HG03469 (cell line): ENCODE data around the gene STK24.

Experiments used
- ATAC-seq: cut with Tn5 transposase; IDR thresholded peaks from one replicate; pipeline ENCODE4 v1.9.1; 2021; ENCODE audit warnings: mild to moderate bottlenecking, moderate library complexity, moderate number of reproducible peaks; ENCODE audit not compliant: unreplicated experiment

Gene STK24

DNA sequence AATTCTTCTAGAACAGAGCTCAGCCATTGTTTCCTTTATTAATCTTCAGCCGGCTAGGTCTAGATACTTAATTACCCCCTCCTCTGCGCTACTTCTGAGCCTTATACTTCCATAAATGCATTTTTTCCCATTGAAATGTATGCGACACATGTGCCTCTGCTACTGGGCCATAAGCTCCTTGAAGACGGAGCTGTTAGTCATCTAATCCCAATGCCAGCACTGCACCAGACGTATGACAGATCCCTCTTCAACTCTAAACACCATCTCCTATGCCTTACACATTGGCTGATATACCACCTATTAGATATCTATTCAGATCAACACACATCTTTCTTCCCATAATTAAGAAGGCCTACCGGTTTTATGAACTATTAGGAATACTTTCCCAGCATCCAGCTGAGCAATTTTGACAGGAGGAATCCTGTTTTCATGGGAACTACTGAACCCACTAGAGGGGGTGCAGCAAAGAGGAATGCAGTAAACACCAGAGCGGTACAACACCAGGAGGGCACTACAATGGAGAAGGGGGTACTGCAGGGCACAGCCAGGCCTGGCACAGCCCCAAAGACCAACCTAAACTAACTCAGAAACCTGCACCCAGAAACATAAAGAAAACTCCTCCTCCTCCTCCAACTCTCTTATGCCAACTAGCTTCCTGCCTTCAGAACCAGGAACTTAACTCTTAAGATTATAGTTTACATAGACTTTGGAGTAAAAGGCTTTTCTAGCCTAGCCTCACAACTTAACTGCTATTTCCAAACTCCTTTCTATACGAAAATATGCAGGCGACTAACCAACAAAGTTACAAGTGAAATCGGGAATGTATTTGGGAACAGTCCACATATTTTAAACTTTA is 18.7 kb downstream of the STK24 start:
- ATAC-seq, result no peak

DNA sequence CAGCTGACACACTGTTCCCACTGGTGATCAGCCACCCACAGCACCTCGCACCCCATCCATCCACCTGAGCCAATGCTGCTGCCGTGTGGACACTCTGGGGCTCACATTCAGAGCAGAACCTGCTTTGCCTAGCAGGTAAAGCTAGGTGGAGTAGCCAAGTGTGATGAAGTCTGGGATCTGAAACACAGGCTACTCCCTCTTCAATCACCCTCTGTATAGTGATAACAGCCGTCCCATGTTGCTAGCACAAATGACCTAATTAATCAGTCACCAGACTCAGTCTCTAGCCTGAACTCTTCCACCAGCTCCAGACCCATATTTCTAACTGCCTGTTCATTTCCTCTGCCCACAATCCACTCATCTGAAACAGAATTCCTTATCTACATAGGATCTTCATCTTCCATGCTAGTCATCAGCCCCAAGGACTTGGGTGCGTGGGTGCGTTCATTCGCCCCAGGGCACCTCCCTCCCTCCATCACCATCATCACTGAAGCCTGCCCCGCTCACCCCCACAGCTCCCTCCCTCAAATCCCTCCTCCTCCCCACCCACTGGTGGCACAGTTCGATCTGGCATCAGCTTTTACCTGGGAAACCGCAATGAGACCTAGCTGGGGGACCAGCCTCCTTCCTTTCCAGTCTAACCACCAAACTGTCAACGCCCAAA is 19.8 kb downstream of the STK24 start:
- ATAC-seq, result no peak

DNA sequence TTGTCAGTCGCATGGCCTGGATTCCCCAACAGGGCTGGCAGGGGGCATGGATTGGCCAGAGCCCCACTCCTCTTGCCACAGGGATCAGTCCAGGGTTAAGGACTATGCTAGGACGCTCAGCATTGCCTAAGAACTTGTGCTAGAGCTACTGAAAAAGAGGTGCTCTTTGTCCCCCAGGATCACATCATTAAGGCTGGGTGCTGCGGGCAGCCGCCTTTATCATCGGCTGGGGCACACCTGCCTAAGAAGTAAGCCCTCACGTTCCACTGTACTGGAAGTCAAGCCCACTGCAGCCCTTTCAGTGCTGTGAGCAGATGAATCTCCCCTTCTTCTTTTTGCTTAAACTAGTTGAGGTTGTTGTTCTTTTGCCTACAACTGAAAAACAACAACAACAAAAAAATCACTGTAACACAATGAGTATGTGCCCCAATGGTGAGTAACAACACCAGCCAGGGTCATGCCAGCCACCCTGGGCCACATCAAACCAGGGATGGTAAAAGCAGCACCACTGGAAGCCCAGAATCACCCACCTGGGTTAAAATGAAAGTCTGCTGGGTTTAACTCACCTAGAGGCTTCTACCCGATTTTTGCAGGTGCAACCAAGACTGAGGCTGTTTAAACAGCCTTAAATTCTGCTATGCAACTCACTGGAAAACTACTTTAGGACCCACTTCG is 20.6 kb downstream of the STK24 start:
- ATAC-seq, result no peak

DNA sequence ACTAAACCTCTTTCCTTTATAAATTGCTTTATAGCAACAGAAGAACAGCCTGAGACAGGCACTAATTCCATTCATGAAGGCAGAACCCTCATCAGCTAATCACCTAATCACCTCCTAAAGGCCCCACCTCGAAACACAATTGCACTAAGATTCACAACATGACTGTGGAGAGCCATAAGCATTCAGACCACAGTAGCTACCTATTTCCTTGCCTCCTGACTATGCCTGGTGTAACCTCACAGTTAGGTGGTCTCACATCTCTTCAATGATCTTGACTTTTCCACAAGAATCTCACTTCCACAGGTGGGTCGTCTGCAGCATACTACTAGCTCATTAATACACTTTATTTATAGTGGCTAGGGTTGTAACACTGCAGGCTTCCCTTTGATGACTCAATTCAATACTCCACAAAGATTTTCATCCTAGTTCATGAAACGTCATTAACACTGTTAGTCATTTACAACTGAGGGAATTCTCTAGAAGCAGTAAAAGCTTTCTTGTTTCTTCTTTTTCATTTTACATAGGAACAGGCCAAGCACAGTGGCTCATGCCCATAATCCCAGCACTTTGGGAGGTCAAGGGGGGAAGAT is 27.1 kb downstream of the STK24 start:
- peak; percentile 73 for ATAC-seq

DNA sequence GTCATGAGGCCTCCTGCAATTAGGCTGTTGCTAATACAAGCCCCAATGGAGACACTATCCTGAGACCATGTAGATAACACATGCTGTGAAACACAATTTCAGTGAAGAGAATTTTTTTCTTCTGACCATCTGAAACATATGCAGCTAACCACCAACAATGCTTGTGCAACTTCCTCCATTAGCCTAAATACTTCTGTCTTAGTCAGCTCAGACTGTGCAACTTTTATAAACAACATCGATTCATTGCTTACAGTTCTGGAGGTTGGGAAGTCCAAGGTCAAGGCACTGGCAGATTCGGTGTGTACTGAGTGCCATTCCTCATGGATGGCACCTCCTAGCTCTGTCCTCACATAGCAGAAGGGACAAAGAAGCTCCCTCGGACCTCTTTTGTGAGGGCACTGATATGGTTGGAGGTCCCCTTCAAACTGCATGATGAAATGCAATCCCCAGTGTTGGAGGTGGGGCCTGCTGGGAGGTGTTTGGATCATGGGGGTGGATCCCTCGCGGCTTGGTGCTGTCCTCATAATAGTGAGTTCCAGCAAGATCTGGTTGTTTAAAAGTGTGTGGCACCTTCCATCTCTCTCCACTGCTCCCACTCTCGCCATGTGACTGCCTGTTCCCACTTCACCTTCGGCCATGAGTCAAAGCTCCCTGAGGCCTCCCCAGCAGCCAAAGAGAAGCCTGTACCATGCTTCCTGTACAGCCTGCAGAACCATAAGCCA is 27.7 kb downstream of the STK24 start:
- ATAC-seq, result no peak

DNA sequence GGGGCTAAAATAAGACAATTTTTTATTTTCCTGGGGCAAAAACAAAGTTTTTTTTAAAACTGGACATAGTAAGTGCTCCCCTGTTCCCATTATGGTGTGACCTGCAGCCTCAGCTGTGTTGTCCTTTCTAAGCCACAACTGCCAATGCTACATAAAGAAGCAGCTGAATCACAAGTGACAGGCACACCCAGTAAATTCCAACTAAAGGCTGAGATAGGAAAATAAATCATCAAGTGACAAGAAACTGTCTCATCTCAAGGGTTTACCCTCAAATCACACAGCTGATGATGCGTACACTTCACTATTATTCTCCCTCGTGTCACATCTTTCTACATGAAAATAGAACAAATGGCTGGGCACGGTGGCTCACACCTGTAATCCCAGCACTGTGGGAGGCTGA is 28.7 kb downstream of the STK24 start:
- ATAC-seq, result no peak

DNA sequence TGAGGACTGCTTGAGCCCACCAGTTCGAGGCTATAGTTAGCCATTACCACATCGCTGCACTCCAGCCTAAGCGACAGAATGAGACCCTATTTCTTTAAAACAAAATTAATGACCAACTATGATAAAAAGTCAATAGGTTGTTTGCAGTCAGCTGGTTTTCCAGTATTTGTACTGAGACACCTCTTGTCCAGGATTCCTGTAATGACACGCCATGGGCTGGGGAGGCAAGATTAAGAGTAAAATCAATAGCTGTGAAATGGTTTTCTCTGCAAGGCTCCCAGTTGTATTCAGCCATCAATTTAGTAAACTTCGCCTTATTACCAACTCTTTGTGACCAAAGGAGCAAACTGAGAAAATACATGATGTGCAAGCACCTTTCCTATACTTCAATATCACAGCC is 29.5 kb downstream of the STK24 start:
- ATAC-seq, result no peak

DNA sequence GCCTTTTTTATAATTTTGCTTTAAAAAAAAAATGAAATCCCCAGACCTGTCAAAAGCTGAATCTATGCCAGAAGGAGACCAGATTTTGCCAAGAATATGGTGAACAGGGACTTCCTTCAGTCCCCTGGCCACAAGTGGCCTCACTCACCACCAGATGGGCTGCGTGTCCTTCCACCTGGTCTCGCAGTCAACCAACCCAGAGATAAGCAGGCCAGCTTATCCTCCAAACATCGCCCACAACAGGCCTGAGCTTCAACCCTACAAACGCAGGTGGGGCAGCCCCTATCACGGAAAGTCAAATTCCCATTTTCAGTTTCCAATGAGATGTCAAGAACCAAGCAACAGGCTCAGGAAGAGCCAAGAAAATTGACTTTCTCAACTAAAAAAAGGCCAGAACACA is 30.5 kb downstream of the STK24 start:
- no peak for ATAC-seq

DNA sequence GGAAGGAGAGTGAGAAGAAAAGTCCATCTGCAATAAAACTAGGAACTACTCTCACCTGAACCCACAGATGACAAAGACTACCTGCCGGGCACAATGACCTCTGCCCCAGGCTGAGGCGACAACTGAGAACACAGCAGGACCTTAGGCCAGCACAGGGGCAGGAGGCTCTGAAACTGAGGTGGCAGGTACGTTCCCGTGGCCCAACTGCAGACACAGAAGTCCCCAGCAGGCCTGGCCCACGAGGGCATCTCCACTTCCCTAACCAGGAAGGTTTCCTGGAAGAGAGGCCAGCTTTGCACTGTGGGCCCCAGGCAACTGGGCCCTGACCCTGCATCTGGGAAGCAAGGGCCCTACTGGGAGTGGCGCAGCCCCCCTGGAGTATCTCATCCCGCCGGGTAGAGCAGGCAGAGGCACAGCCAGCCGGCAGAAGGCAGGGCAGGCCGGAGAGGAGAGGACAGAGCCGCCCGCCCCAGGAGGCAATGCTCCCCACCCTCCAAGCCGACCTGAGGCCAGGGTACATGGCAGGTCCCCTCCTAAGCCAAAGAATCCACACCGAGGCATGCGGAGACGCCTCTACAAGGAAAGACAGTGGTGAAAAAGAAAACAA is 32.7 kb downstream of the STK24 start:
- ATAC-seq, result no peak

DNA sequence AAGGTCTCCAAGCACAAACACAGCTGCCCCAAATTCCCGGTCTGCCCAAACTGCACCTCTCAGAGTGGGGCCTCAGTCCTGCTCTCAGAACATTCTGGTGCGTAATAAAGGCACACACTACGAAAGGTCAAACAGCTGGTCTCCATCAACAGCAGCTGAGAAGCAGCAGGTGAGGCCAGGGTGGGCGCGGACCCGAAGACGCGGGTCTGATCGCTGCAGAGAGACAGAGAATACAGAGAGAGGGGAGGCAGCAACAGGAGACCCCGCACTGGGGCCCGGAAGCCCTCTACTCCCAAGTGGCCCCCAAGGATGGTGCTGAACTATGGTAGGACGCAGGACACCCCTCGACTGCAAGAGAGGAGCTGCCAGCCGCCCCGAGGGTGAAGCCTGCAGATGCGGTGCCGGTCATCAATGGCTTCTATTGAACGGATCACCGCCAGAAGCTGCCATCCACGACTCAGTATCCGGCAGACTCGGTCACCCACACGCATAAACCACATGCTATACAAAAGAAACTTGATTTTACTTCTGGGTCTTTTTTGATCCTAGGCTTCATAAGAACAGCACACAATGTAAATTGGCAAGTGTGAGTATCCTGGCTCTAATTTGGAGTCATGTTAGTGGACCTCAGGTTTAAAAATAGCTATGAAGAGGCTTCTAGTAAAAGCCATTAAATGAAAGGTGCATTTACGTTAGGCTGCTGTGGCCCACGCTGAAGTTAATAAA is 33.4 kb downstream of the STK24 start:
- ATAC-seq, result no peak

DNA sequence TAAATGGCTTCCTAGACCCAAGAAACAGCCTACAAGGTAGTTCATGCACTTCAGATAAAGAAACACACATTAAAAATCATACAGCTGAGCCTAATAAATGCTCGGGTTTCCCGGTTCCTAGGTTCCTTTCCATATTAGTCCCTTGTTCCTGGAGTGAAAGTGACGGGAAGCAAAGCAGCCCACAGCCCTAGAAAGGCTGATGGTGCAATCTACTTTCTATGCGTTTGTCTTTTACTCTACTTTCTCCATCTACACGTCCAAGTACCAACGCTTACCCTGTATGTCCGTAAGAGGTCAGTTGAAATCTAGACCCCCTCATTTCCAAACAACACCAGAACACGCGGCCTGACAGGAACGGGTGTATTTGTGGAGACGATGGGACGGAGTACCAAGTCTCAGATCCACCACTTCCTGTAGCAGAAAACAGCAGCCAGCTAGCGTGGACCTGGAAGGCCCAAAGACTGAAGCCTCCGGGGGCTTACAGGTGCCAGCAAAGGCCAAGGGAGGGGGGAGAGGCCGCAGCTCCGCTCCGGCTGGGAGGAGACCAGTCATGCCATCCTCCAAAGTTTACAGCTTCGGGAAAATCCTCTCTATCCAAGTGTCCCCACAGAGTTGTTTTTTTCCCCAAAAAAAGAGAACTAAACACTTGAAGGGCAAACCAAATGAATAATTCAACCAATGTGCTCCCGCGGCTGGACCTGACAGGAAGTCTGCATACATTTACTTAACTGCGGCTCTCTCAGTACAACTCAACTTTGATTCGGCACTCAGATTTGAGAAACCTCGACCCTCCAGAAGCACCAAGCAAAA is 34.1 kb downstream of the STK24 start:
- no peak for ATAC-seq

DNA sequence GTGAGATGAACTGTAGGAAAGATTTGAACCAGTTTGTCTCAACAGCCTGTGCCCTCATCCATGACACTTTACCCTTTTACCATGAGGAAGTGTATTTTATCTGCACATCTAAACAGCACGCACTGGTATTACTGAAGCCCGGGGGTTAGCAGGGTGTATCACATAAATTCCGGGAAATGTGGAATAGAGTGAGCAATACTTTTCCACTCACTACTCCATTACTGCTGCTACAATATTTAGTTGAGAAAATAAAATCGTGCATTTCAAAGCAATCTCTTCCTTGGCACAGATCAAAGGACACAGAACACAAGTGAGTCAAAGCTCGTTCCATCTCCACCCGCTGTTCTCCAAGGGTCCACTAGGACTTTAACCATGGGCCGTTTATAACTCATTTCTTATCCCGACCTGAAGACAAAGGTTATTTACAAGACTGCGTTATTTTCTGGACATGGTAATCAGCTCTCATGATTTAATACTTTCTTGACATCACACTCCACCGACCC is 35.2 kb downstream of the STK24 start:
- ATAC-seq, result no peak

DNA sequence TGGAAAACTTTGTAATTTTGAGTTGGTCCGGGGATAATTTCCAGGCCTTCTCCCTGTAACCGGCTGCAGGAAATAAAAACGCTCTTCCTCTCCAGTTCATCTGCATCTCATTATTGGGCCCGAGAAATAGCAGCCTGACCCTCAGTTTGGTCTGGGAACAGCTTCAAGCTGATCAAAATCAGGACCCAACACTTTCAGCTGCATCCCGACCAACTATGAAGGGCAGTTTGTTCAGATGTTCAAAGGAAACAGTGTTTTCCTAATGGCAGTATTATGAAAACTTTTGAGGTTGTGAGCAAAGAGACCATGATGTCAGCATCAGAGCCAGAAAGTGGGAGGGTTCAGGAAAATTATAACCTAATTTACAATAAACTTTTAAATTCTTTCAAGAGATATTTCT is 35.7 kb downstream of the STK24 start:
- no peak for ATAC-seq

DNA sequence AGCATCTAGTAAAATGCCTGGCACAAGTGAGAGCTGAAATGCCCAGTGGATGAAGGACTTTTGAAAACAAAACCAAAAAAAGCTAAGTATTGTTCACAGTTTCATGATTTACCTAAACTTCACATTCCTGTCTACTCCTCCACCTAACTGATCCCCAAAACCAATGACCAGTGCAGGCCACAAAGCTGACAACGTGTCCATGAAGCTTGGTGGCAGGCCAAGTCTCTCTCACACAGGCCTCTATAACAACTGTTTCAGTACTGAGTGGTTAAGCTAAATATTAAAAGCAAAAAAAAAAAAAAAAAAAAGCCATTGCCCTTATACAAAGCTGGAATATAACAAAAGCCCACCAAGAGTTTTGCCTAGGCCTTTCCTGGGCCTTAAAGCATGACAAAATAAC is 36.4 kb downstream of the STK24 start:
- no peak for ATAC-seq

DNA sequence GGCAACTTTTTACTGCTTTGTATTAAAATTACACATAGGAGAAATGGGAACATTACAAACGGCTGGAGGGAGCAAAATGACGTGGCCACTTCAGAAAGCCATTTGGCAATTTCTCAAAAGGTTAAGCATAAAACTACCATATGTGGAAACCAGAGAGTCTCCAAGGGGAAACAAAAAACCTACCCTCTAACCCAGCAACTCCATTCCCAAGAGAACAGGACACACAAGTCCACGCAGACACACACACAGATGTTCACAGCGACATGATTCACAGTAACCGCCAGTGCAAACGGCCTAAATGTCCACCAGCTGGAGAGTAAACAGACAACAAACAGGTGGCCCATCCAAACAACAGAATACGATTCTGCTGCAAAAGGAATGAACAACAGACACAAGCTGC is 37.2 kb downstream of the STK24 start:
- no peak for ATAC-seq

DNA sequence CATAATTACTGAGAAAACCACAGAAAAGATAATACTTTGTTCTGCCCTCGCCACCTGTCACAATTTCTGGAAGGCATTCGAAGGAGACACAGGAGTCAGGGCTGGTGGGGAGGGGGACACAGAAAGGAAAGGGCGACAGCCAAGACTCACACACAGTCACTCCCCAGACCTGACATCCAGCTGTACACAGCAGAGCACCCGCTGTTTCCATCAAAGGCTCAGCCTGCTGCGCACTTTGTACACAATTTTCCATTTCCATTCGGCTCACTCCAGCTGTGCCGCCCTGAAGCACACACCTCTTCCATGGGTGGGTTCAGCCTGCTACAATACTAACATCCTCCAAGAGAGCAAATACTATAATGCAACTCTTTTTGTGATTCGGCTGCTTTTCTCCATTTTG is 38.0 kb downstream of the STK24 start:
- no peak for ATAC-seq

DNA sequence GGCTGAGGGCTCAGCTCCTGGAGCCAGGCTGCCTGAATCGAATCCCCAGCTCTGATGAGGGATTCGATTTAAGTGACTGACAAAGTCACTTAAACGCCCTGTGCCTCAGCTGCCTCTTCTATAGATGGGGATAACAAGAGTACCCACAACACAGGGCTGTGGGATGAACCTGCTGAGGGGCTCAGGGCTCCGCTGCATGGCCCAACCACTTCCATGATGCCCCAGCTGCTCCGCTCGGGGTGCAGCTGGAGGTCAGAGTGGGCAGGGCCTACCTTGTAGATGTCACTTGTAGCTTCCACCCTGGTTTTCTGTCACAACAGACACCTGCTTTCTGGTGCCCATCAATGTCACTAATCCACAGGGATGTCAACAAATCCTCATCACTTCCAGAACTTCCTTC is 39.2 kb downstream of the STK24 start:
- no peak for ATAC-seq

DNA sequence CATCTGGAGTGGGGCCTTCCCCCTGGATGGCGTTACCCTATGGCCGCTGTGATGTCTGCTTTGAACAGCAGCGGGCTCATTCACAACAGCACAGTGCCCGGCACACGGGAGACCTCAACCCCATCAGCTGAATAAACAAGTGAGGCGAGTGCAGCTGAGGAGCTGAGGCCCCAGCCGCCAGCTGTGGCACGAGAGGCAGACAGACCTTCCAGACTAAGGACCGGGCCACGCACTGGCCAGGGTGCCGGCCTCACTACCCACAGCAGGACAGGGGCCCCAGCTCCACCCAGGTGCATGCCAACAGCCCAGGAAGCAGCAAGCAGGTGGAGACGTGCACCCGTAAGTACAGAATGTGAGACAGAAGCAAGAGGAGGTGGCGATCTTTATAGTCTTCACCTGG is 39.6 kb downstream of the STK24 start:
- ATAC-seq, result no peak

DNA sequence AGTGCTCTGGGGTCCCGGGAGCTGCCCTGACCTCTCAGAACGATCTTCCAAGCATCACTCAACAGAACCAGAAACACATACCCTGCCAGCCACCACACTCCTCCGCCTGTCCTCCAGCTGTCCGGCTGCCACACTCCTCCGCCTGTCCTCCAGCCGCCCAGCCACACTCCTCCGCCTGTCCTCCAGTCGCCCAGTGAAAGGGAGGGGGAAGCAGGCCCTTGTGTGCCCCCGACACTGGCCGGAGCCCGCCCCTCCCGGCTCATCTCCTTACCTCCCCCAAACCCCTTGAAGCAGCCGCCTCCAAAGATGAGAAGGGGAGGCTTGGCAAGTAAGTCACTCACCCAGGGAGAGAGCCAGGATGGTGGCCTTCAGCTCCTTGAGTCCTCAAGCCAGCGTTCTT is 40.2 kb downstream of the STK24 start:
- no peak for ATAC-seq
